ENCODE data around the gene WFIKKN2. TPM values are rescaled to one million over a fixed set of nuclear protein-coding genes. Genes with fewer than 3 reads are reported as not detected.
A peak's percentile ranks its signal among the peaks of the same experiment; 100 is the strongest.

The WFIKKN2 gene
- total and polyA plus RNA-seq, 2 donors: 0.14 to 0.82 TPM

- Histone ChIP-seq H3K4me3 (ENCODE audit: low read length in 2 of 2) (no peak overlapping the region), H3K27ac (ENCODE audit: low read depth in 1 of 2, low read length in 1 of 2) (no peak overlapping the region), H3K27me3 (ENCODE audit: control insufficient read depth in 2 of 2, insufficient read depth in 1 of 2, low read length in 1 of 2) (peaks cover 0 to 19% of the 10 kb centered on the region in 2 donors), H3K36me3 (ENCODE audit: control insufficient read depth in 2 of 2, insufficient read depth in 2 of 2, low read length in 1 of 2) (no peaks in the 10 kb centered on the region), H3K4me1 (ENCODE audit: control insufficient read depth in 2 of 2, insufficient read depth in 2 of 2, low read length in 2 of 2) (peaks cover 6 to 21% of the 10 kb centered on the region in 2 donors), H3K9me3 (ENCODE audit: control insufficient read depth in 2 of 2, insufficient read depth in 1 of 2, low read length in 1 of 2) (no peaks in the 10 kb centered on the region)
- DNase-seq (ENCODE audit: low read depth in 6 of 9, low spot score in 9 of 9): no peak
- 90% methylated on average over 21 of the region's 21 CpGs for WGBS
These were observed 2.9 kb downstream of the WFIKKN2 start for GRCh38 chr17:50837980-50838954.

GRCh38 chr17:50839591-50840310, 4.4 kb downstream of the WFIKKN2 start:
- no peaks in the 10 kb centered on the region for H3K9me3 ChIP-seq (ENCODE audit: control insufficient read depth in 2 of 2, insufficient read depth in 1 of 2, low read length in 1 of 2)
- H3K4me1 ChIP-seq (ENCODE audit: control insufficient read depth in 2 of 2, insufficient read depth in 2 of 2, low read length in 2 of 2): peaks cover 6 to 14% of the 10 kb centered on the region in 2 donors
- no peak overlapping the region for H3K27ac ChIP-seq (ENCODE audit: low read depth in 1 of 2, low read length in 1 of 2)
- H3K36me3 ChIP-seq (ENCODE audit: control insufficient read depth in 2 of 2, insufficient read depth in 2 of 2, low read length in 1 of 2): no peaks in the 10 kb centered on the region
- H3K27me3 ChIP-seq (ENCODE audit: control insufficient read depth in 2 of 2, insufficient read depth in 1 of 2, low read length in 1 of 2): peaks cover 0 to 9% of the 10 kb centered on the region in 2 donors
- 96% methylated on average over 29 of the region's 29 CpGs for WGBS
- H3K4me3 ChIP-seq (ENCODE audit: low read length in 2 of 2): no peak overlapping the region
- DNase-seq (ENCODE audit: low read depth in 6 of 9, low spot score in 9 of 9): no peak

GRCh38 chr17:50840311-50840851, 5.0 kb downstream of the WFIKKN2 start:
- no peak for DNase-seq (ENCODE audit: low read depth in 6 of 9, low spot score in 9 of 9)
- WGBS: 96% methylated on average over 29 of the region's 29 CpGs
- no peak overlapping the region for H3K27ac ChIP-seq (ENCODE audit: low read depth in 1 of 2, low read length in 1 of 2)

GRCh38 chr17:50841277-50841948, 6.0 kb downstream of the WFIKKN2 start:
- no peak overlapping the region for H3K4me3 ChIP-seq (ENCODE audit: low read length in 2 of 2)
- no peak overlapping the region for H3K27ac ChIP-seq (ENCODE audit: low read depth in 1 of 2, low read length in 1 of 2)
- H3K4me1 ChIP-seq (ENCODE audit: control insufficient read depth in 2 of 2, insufficient read depth in 2 of 2, low read length in 2 of 2): no peaks in the 10 kb centered on the region
- DNase-seq (ENCODE audit: low read depth in 6 of 9, low spot score in 9 of 9): no peak
- H3K27me3 ChIP-seq (ENCODE audit: control insufficient read depth in 2 of 2, insufficient read depth in 1 of 2, low read length in 1 of 2): no peaks in the 10 kb centered on the region
- H3K9me3 ChIP-seq (ENCODE audit: control insufficient read depth in 2 of 2, insufficient read depth in 1 of 2, low read length in 1 of 2): no peaks in the 10 kb centered on the region
- no peaks in the 10 kb centered on the region for H3K36me3 ChIP-seq (ENCODE audit: control insufficient read depth in 2 of 2, insufficient read depth in 2 of 2, low read length in 1 of 2)
- WGBS: 87% methylated on average over 11 of the region's 11 CpGs

More at GRCh38 chr17:50840311-50840851, 5.0 kb downstream of the WFIKKN2 start:
- peaks cover 0 to 3% of the 10 kb centered on the region in 2 donors for H3K27me3 ChIP-seq (ENCODE audit: control insufficient read depth in 2 of 2, insufficient read depth in 1 of 2, low read length in 1 of 2)
- no peaks in the 10 kb centered on the region for H3K9me3 ChIP-seq (ENCODE audit: control insufficient read depth in 2 of 2, insufficient read depth in 1 of 2, low read length in 1 of 2)
- H3K36me3 ChIP-seq (ENCODE audit: control insufficient read depth in 2 of 2, insufficient read depth in 2 of 2, low read length in 1 of 2): no peaks in the 10 kb centered on the region
- H3K4me3 ChIP-seq (ENCODE audit: low read length in 2 of 2): no peak overlapping the region
- peaks cover 6 to 8% of the 10 kb centered on the region in 2 donors for H3K4me1 ChIP-seq (ENCODE audit: control insufficient read depth in 2 of 2, insufficient read depth in 2 of 2, low read length in 2 of 2)

GRCh38 chr17:50841949-50842354, 6.6 kb downstream of the WFIKKN2 start:
- DNase-seq (ENCODE audit: low read depth in 6 of 9, low spot score in 9 of 9): peak in 5 of 9 donors; percentile 42 to 76 (median 60)
- Histone ChIP-seq H3K36me3 (ENCODE audit: control insufficient read depth in 2 of 2, insufficient read depth in 2 of 2, low read length in 1 of 2) (no peaks in the 10 kb centered on the region), H3K9me3 (ENCODE audit: control insufficient read depth in 2 of 2, insufficient read depth in 1 of 2, low read length in 1 of 2) (no peaks in the 10 kb centered on the region), H3K27ac (ENCODE audit: low read depth in 1 of 2, low read length in 1 of 2) (no peak overlapping the region), H3K4me3 (ENCODE audit: low read length in 2 of 2) (no peak overlapping the region), H3K27me3 (ENCODE audit: control insufficient read depth in 2 of 2, insufficient read depth in 1 of 2, low read length in 1 of 2) (no peaks in the 10 kb centered on the region), H3K4me1 (ENCODE audit: control insufficient read depth in 2 of 2, insufficient read depth in 2 of 2, low read length in 2 of 2) (no peaks in the 10 kb centered on the region)
- WGBS: 26% methylated on average over 8 of the region's 8 CpGs

GRCh38 chr17:50842506-50843149, 7.2 kb downstream of the WFIKKN2 start:
- Histone ChIP-seq H3K9me3 (ENCODE audit: control insufficient read depth in 2 of 2, insufficient read depth in 1 of 2, low read length in 1 of 2) (no peaks in the 10 kb centered on the region), H3K4me3 (ENCODE audit: low read length in 2 of 2) (no peak overlapping the region), H3K4me1 (ENCODE audit: control insufficient read depth in 2 of 2, insufficient read depth in 2 of 2, low read length in 2 of 2) (no peaks in the 10 kb centered on the region), H3K36me3 (ENCODE audit: control insufficient read depth in 2 of 2, insufficient read depth in 2 of 2, low read length in 1 of 2) (no peaks in the 10 kb centered on the region), H3K27ac (ENCODE audit: low read depth in 1 of 2, low read length in 1 of 2) (no peak overlapping the region), H3K27me3 (ENCODE audit: control insufficient read depth in 2 of 2, insufficient read depth in 1 of 2, low read length in 1 of 2) (no peaks in the 10 kb centered on the region)
- no peak for DNase-seq (ENCODE audit: low read depth in 6 of 9, low spot score in 9 of 9)
- WGBS: 87% methylated on average over 9 of the region's 9 CpGs

GRCh38 chr17:50843150-50843905, 7.9 kb downstream of the WFIKKN2 start:
- H3K4me1 ChIP-seq (ENCODE audit: control insufficient read depth in 2 of 2, insufficient read depth in 2 of 2, low read length in 2 of 2): no peaks in the 10 kb centered on the region
- 93% methylated on average over 16 of the region's 16 CpGs for WGBS
- H3K27ac ChIP-seq (ENCODE audit: low read depth in 1 of 2, low read length in 1 of 2): no peak overlapping the region
- no peak overlapping the region for H3K4me3 ChIP-seq (ENCODE audit: low read length in 2 of 2)
- H3K9me3 ChIP-seq (ENCODE audit: control insufficient read depth in 2 of 2, insufficient read depth in 1 of 2, low read length in 1 of 2): no peaks in the 10 kb centered on the region
- DNase-seq (ENCODE audit: low read depth in 6 of 9, low spot score in 9 of 9): no peak
- H3K36me3 ChIP-seq (ENCODE audit: control insufficient read depth in 2 of 2, insufficient read depth in 2 of 2, low read length in 1 of 2): no peaks in the 10 kb centered on the region
- H3K27me3 ChIP-seq (ENCODE audit: control insufficient read depth in 2 of 2, insufficient read depth in 1 of 2, low read length in 1 of 2): no peaks in the 10 kb centered on the region

GRCh38 chr17:50844117-50844700, 8.8 kb downstream of the WFIKKN2 start:
- no peak for DNase-seq (ENCODE audit: low read depth in 6 of 9, low spot score in 9 of 9)
- Histone ChIP-seq H3K27ac (ENCODE audit: low read depth in 1 of 2, low read length in 1 of 2) (no peak overlapping the region), H3K4me3 (ENCODE audit: low read length in 2 of 2) (no peak overlapping the region), H3K4me1 (ENCODE audit: control insufficient read depth in 2 of 2, insufficient read depth in 2 of 2, low read length in 2 of 2) (no peaks in the 10 kb centered on the region), H3K9me3 (ENCODE audit: control insufficient read depth in 2 of 2, insufficient read depth in 1 of 2, low read length in 1 of 2) (no peaks in the 10 kb centered on the region), H3K27me3 (ENCODE audit: control insufficient read depth in 2 of 2, insufficient read depth in 1 of 2, low read length in 1 of 2) (no peaks in the 10 kb centered on the region), H3K36me3 (ENCODE audit: control insufficient read depth in 2 of 2, insufficient read depth in 2 of 2, low read length in 1 of 2) (no peaks in the 10 kb centered on the region)
- 96% methylated on average over 14 of the region's 14 CpGs for WGBS

Data from thymus (tissue), 11 donors.